Measurements from ENCODE around the gene BLNK. TPM values are rescaled to one million over a fixed set of nuclear protein-coding genes. Genes with fewer than 3 reads are reported as not detected.

The BLNK gene
- polyA plus RNA-seq, 3 donors from 2014 or later = 0.74 to 0.81 TPM; not detected in 1

GRCh38 chr10:96280859-96281258 is 9.5 kb upstream of the BLNK start:
- no peaks in the 10 kb centered on the region for H3K9me3 Mint-ChIP-seq
- H3K4me1 Mint-ChIP-seq = no peaks in the 10 kb centered on the region
- no peaks in the 10 kb centered on the region for H3K36me3 Mint-ChIP-seq

DNA sequence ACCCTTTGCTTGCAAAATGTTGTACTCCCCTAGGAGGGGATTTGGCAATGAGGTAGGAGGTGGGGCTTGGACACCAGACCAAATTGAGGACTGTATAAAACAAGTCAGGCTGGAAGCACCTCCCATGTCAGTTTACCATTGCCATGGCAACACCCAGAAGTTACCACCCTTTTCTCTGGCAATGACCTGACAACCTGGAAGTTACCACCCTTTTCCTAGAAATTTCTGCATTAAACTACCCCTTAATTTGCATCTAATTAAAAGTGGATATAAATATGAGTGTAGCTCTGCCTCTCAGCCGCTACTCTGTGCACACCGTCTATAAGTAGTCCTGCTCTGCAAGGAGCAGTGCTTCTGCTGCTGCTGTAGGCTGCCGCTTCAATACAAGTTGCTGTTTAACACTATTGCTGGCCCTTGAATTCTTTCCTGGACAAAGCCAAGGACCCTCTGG is 7.8 kb upstream of the BLNK start:
- no peaks in the 10 kb centered on the region for H3K4me1 Mint-ChIP-seq
- H3K36me3 Mint-ChIP-seq = no peaks in the 10 kb centered on the region
- no peak for DNase-seq
- H3K27ac Mint-ChIP-seq = no peak overlapping the region
- H3K27me3 Mint-ChIP-seq (ENCODE audit: low read depth in 3 of 3) = peaks cover 0 to 11% (median 5%) of the 10 kb centered on the region in 3 donors
- H3K4me3 Mint-ChIP-seq = no peak overlapping the region
- H3K9me3 Mint-ChIP-seq = no peaks in the 10 kb centered on the region

More at GRCh38 chr10:96280859-96281258, 9.5 kb upstream of the BLNK start:
- no peak overlapping the region for H3K4me3 Mint-ChIP-seq
- no peak overlapping the region for H3K27ac Mint-ChIP-seq
- no peak for DNase-seq
- H3K27me3 Mint-ChIP-seq (ENCODE audit: low read depth in 3 of 3) = peaks cover 0 to 11% (median 5%) of the 10 kb centered on the region in 3 donors

- Mint-ChIP-seq H3K4me1 (no peaks in the 10 kb centered on the region), H3K27me3 (ENCODE audit: low read depth in 3 of 3) (peaks cover 0 to 11% (median 8%) of the 10 kb centered on the region in 3 donors), H3K4me3 (no peak overlapping the region), H3K9me3 (no peaks in the 10 kb centered on the region), H3K36me3 (no peaks in the 10 kb centered on the region), H3K27ac (no peak overlapping the region)
- no peak for DNase-seq
Observed at GRCh38 chr10:96276831-96277230, 5.5 kb upstream of the BLNK start.

DNA sequence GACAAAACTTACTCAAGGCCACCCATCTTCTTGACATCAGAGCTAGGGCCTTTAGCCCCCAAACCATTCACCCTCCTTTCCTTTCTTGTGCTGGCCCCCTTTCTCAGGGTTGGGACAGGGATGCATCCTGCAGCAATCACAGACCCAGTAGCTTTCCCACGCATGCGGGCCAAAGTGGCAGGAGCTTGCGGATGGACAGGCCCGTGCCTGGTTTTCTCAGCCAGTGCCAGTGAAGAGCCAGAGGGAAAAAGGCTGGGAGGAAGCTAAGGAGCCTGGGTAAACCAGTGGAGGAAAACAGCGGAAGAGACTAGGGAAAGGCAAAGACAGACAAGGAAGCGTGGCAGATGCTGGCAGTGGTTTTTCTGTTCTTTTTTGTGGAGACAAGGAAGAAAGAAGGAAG is 5.1 kb upstream of the BLNK start:
- no peak overlapping the region for H3K4me3 Mint-ChIP-seq
- no peaks in the 10 kb centered on the region for H3K36me3 Mint-ChIP-seq
- H3K27ac Mint-ChIP-seq = no peak overlapping the region
- DNase-seq = no peak
- peaks cover 0 to 11% (median 9%) of the 10 kb centered on the region in 3 donors for H3K27me3 Mint-ChIP-seq (ENCODE audit: low read depth in 3 of 3)
- H3K9me3 Mint-ChIP-seq = no peaks in the 10 kb centered on the region
- no peaks in the 10 kb centered on the region for H3K4me1 Mint-ChIP-seq

DNA sequence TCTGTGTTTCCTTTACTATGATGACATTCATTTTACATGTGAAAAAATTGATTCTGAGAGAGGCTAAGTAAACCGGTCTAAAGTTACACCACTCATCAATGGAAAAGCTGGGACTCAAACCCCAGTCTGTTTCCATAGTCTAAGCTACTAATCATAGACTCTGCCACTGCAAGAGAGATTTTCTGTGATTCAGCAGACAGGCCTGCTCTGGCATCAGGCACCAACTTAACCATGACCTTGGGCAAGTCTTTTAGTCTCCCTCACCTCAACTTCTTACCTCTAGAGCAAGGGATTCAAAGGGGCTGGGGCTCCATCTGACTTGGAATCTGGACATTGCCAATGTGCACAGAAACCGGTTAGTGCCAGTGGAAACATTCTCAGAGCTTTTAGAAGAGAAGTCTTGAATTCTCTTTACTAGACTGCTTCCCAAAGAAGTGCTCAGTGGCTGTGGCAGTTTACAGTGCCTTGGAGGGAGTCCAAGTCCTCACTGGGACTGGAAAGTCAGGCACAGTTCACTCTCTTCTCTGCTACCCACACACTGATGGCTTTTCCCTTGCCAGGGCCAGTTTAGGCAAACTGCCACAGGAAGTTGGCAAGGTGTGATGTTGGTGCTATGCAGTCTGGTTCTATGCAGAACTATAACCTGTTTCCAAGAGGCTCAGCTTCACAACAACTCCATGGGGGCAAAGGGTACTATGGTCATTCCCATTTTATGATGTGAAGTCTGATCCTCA is 4.5 kb upstream of the BLNK start:
- H3K4me3 Mint-ChIP-seq = no peak overlapping the region
- H3K9me3 Mint-ChIP-seq = no peaks in the 10 kb centered on the region
- DNase-seq = no peak
- no peak overlapping the region for H3K27ac Mint-ChIP-seq
- no peaks in the 10 kb centered on the region for H3K36me3 Mint-ChIP-seq
- H3K4me1 Mint-ChIP-seq = no peaks in the 10 kb centered on the region
- peaks cover 0 to 11% (median 9%) of the 10 kb centered on the region in 3 donors for H3K27me3 Mint-ChIP-seq (ENCODE audit: low read depth in 3 of 3)

DNA sequence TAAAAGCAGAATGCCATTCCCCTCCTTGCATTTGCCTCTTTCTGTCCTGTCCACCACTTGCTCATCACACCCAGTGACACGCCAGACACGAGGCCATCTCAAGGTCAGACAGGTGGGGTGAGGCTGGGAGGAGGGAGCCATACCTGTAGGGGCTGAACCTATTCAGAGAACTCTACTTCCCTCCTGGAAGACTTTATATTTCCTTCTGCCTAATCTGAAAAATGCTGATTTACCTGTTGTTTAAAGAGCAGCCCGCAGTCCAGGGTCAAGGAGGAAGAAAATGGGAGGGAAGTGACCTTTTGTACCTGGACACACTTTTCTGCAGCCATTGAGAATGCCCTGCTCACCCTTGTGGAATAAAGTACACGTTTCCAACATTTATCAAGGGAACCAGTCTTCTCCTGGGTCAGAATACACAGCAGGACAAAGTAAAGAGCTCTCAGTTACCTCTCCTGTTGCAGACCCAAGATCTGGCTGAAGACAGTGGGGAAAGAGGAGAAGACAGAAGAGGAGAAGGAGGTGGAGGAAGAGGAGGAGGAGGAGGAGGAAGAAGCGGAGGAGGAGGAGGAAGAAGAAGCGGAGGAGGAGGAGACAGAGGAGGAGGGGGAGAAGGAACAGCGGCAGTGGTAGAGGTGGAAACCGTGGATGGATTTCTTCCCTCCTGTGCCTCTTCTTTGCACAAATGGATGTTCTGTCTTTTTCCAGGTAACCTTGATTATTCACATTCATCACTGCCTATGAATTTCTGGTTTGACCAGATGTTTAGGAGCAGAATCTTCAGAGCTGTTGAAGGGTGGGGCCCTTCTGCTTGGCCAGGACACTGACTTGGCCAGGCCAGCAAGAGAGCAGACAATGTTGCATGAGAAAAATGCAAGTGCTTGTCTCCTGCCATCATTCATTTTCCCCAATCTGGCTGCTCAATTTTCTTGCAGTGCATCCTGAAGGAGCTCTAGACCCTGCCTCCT is 1.2 kb upstream of the BLNK start:
- Mint-ChIP-seq H3K4me3 (no peak overlapping the region), H3K9me3 (peaks cover 0 to 3% (median 0%) of the 10 kb centered on the region in 6 donors), H3K36me3 (peaks cover 0 to 5% (median 0%) of the 10 kb centered on the region in 3 donors), H3K27me3 (ENCODE audit: low read depth in 3 of 3) (peaks cover 2 to 11% (median 6%) of the 10 kb centered on the region in 3 donors), H3K27ac (no peak overlapping the region), H3K4me1 (no peaks in the 10 kb centered on the region)
- no peak for DNase-seq

DNA sequence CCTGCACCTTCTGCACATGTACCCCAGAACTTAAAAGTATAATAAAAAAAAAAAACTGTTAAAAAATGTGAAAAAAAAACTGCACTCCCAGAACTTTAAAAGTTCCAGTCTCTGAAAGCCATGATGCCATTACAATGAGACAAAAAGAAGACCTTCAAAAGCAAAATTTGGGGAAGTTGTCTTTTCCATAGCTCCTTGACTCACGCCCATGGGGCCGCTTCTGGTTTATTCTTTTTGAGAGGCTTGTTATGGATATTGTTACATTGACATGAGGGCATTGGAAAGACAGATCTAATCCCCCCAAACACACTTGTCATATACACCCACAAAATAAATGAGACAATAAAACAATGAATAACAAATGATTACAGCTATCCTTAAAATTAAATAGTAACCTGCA is 798 bp downstream of the BLNK start:
- no peak for DNase-seq
- H3K27ac Mint-ChIP-seq = no peak overlapping the region
- peaks cover 0 to 3% (median 0%) of the 10 kb centered on the region in 6 donors for H3K9me3 Mint-ChIP-seq
- peaks cover 0 to 5% (median 0%) of the 10 kb centered on the region in 3 donors for H3K36me3 Mint-ChIP-seq
- no peak overlapping the region for H3K4me3 Mint-ChIP-seq
- H3K27me3 Mint-ChIP-seq (ENCODE audit: low read depth in 3 of 3) = peaks cover 0 to 8% (median 2%) of the 10 kb centered on the region in 3 donors
- H3K4me1 Mint-ChIP-seq = no peaks in the 10 kb centered on the region

GRCh38 chr10:96269438-96270300 is 1.7 kb downstream of the BLNK start:
- Mint-ChIP-seq H3K9me3 (peaks cover 0 to 3% (median 0%) of the 10 kb centered on the region in 6 donors), H3K4me1 (no peaks in the 10 kb centered on the region), H3K4me3 (no peak overlapping the region), H3K27ac (no peak overlapping the region), H3K36me3 (peaks cover 0 to 5% (median 0%) of the 10 kb centered on the region in 3 donors), H3K27me3 (ENCODE audit: low read depth in 3 of 3) (peaks cover 2 to 8% (median 2%) of the 10 kb centered on the region in 3 donors)
- no peak for DNase-seq

- Mint-ChIP-seq H3K4me1 (no peaks in the 10 kb centered on the region), H3K27me3 (ENCODE audit: low read depth in 3 of 3) (peaks cover 2 to 8% (median 2%) of the 10 kb centered on the region in 3 donors), H3K36me3 (peaks cover 0 to 5% (median 0%) of the 10 kb centered on the region in 3 donors), H3K4me3 (no peak overlapping the region), H3K9me3 (peaks cover 0 to 3% (median 0%) of the 10 kb centered on the region in 6 donors), H3K27ac (no peak overlapping the region)
- DNase-seq = no peak
Observed at GRCh38 chr10:96268341-96268909, 2.9 kb downstream of the BLNK start.

- H3K27me3 Mint-ChIP-seq (ENCODE audit: low read depth in 3 of 3) = peaks cover 2 to 6% (median 2%) of the 10 kb centered on the region in 3 donors
- H3K9me3 Mint-ChIP-seq = peaks cover 0 to 3% (median 0%) of the 10 kb centered on the region in 6 donors
- peaks cover 0 to 5% (median 0%) of the 10 kb centered on the region in 3 donors for H3K36me3 Mint-ChIP-seq
- no peaks in the 10 kb centered on the region for H3K4me1 Mint-ChIP-seq
- no peak overlapping the region for H3K27ac Mint-ChIP-seq
- DNase-seq = no peak
- H3K4me3 Mint-ChIP-seq = no peak overlapping the region
Observed at GRCh38 chr10:96267234-96267705, 4.1 kb downstream of the BLNK start.

DNA sequence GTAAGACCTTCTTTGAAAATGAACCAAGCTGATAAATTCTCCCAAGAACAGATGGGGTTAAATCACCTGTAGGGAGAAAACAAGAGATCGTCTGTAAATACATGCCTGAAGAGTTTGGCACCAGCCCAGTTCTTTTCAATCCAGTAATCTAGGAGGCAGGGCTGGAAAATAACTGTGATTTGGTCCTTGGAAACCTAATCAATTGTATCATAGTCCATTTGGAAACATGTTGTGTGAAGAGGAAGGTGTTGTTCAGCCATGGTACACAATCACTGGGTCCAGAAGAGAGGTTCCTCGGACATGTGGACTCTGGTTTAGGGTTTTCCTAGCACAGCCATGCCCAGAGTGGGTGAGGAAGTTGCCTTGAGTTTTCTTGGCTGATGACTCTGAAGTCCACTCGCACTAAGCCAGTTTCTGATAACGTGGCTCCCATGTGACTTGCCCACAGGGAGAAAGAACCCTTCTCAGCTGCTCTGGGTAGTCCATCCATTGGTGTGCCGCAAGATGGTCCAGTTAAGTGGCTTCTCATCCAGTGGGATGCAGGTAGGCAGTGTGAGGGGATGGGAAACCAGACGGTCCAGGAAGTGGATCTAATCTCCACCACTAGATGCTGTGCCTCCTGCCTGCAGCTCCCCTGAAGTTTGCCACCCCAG is 5.1 kb downstream of the BLNK start:
- DNase-seq = no peak
- Mint-ChIP-seq H3K4me1 (no peaks in the 10 kb centered on the region), H3K27ac (no peak overlapping the region), H3K27me3 (ENCODE audit: low read depth in 3 of 3) (peaks cover 2% of the 10 kb centered on the region in 3 donors), H3K4me3 (no peak overlapping the region), H3K36me3 (peaks cover 0 to 5% (median 0%) of the 10 kb centered on the region in 3 donors), H3K9me3 (peaks cover 0 to 3% (median 0%) of the 10 kb centered on the region in 6 donors)

GRCh38 chr10:96264938-96265337 is 6.4 kb downstream of the BLNK start:
- DNase-seq = no peak
- Mint-ChIP-seq H3K27me3 (ENCODE audit: low read depth in 3 of 3) (peaks cover 2 to 5% (median 2%) of the 10 kb centered on the region in 3 donors), H3K4me1 (no peaks in the 10 kb centered on the region), H3K4me3 (no peak overlapping the region), H3K36me3 (peaks cover 0 to 4% (median 0%) of the 10 kb centered on the region in 3 donors), H3K9me3 (peaks cover 0 to 3% (median 0%) of the 10 kb centered on the region in 6 donors), H3K27ac (no peak overlapping the region)

All from immature natural killer cell (primary cell).